Measurements from ENCODE around the gene TYMP. TPM values are rescaled to one million over a fixed set of nuclear protein-coding genes. Genes with fewer than 3 reads are reported as not detected.

Gene TYMP
- total and polyA plus RNA-seq, 10 of the 15 experiments (the other 5 are each of a cell fraction or from before 2014, with no cell fraction given), result 0.42 to 57.8 (median 24.6) TPM

DNA sequence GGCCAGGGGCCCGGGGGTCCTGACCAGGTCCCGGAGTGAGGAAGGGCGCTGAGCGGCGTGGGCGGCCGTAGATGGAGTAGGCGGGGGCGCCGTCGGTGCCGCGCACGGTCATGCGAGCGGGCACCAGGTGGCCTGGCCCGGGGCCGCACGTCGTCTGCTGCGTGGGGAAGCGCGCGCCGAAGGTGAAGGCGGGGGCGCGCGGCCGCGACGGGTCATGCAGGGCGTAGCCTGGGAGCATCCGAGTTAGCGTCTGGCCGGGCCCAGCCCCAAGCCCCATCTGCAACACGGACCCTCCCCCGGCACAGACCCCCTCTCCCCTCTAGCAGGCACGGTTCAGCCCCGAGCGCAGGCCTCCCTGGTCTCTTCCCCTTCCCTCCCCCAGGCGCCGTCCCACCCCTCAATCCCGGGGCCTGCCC lies 1.7 kb upstream of the TYMP start:
- FAIRE-seq, result no peak
- ChIA-PET RAD21 (ENCODE audit: unreplicated experiment) (interaction anchor here (0.5 to 1.8 kb wide), 3 partner anchors 11 to 89 kb away, joined by 3 to 4 read pairs (median 3); partner anchors contain the start of gene SYCE3), CTCF (no interaction called here)
- TF ChIP-seq, protein P1, sequence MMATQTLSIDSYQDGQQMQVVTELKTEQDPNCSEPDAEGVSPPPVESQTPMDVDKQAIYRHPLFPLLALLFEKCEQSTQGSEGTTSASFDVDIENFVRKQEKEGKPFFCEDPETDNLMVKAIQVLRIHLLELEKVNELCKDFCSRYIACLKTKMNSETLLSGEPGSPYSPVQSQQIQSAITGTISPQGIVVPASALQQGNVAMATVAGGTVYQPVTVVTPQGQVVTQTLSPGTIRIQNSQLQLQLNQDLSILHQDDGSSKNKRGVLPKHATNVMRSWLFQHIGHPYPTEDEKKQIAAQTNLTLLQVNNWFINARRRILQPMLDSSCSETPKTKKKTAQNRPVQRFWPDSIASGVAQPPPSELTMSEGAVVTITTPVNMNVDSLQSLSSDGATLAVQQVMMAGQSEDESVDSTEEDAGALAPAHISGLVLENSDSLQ (IDR thresholded peaks at IDR 0.05), result no peak
- TF ChIP-seq WRNIP1 (IDR thresholded peaks at IDR 0.05; ENCODE audit: borderline replicate concordance, low read depth, low read length), result no peak
- TF ChIP-seq, protein P2, sequence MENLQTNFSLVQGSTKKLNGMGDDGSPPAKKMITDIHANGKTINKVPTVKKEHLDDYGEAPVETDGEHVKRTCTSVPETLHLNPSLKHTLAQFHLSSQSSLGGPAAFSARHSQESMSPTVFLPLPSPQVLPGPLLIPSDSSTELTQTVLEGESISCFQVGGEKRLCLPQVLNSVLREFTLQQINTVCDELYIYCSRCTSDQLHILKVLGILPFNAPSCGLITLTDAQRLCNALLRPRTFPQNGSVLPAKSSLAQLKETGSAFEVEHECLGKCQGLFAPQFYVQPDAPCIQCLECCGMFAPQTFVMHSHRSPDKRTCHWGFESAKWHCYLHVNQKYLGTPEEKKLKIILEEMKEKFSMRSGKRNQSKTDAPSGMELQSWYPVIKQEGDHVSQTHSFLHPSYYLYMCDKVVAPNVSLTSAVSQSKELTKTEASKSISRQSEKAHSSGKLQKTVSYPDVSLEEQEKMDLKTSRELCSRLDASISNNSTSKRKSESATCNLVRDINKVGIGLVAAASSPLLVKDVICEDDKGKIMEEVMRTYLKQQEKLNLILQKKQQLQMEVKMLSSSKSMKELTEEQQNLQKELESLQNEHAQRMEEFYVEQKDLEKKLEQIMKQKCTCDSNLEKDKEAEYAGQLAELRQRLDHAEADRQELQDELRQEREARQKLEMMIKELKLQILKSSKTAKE (IDR thresholded peaks at IDR 0.05; ENCODE audit: low read depth, poor library complexity, severe bottlenecking), result no peak
- TF ChIP-seq TCF12 (IDR thresholded peaks at IDR 0.05; ENCODE audit: low read depth, low read length), result peak; percentile 86; the same call in 1 of the 2 replicates
- no peak for TF ChIP-seq MYC (IDR thresholded peaks at IDR 0.05; ENCODE audit: insufficient read depth, insufficient read length, insufficient replicate concordance, low read length, severe bottlenecking)
- TF ChIP-seq RFX5 (IDR thresholded peaks at IDR 0.05; ENCODE audit: low read depth, low read length), result no peak
- no peak for TF ChIP-seq STAT1 (conservative IDR thresholded peaks at IDR 0.05)
- TF ChIP-seq CBFB (IDR thresholded peaks at IDR 0.05; ENCODE audit: low read depth), result no peak
- TF ChIP-seq RUNX3 (IDR thresholded peaks at IDR 0.05; ENCODE audit: low read length), result no peak
- TF ChIP-seq RAD21 (IDR thresholded peaks at IDR 0.05; ENCODE audit: insufficient read depth, low read depth, low read length), result no peak
- 0 out of 2 replicates have a peak, but pooled peaks have one; percentile 57 for TF ChIP-seq SMARCA5 (IDR thresholded peaks at IDR 0.05)
- TF ChIP-seq SP1 (IDR thresholded peaks at IDR 0.05; ENCODE audit: low read depth, low read length), result peak; percentile 9
- TF ChIP-seq PML (IDR thresholded peaks at IDR 0.05; ENCODE audit: low read length), result no peak
- no peak for TF ChIP-seq SRF (IDR thresholded peaks at IDR 0.05; ENCODE audit: low read depth in 2 of 2, low read length in 2 of 2)
- peak; percentile 95 for TF ChIP-seq TCF3 (IDR thresholded peaks at IDR 0.05; ENCODE audit: borderline replicate concordance, insufficient read depth, low read depth, low read length)
- TF ChIP-seq ZNF24 (IDR thresholded peaks at IDR 0.05), result no peak
- no peak; the same call in 1 of the 2 replicates for TF ChIP-seq DPF2 (IDR thresholded peaks at IDR 0.05)
- TF ChIP-seq CREB1 (IDR thresholded peaks at IDR 0.05; ENCODE audit: low read depth), result no peak
- no peak for TF ChIP-seq JUND (IDR thresholded peaks at IDR 0.05; ENCODE audit: low read depth, low read length)
- TF ChIP-seq RCOR1 (conservative IDR thresholded peaks at IDR 0.05; ENCODE audit: low read depth, low read length), result no peak
- no peak for TF ChIP-seq FOS (IDR thresholded peaks at IDR 0.05; ENCODE audit: borderline replicate concordance, extremely low read depth, insufficient read length)
- 0 out of 2 replicates have a peak, but pooled peaks have one; percentile 17 for TF ChIP-seq CHD2 (IDR thresholded peaks at IDR 0.05; ENCODE audit: borderline replicate concordance, low read depth, low read length)
- TF ChIP-seq CHD4 (IDR thresholded peaks at IDR 0.05), result no peak
- TF ChIP-seq, protein P3, sequence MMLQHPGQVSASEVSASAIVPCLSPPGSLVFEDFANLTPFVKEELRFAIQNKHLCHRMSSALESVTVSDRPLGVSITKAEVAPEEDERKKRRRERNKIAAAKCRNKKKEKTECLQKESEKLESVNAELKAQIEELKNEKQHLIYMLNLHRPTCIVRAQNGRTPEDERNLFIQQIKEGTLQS (IDR thresholded peaks at IDR 0.05; ENCODE audit: borderline replicate concordance, extremely low read depth, low read depth, low read length), result no peak

More for the DNA sequence above, 1.7 kb upstream of the TYMP start:
- ATAC-seq, result peak; percentile 48
- H3K79me2 ChIP-seq (ENCODE audit: control insufficient read depth, insufficient read depth, low read length), result peaks cover 59% of the 10 kb centered on the region
- BruUV-seq (replicated peaks), result no TSS peak
- H3K4me2 ChIP-seq (ENCODE audit: control insufficient read depth, insufficient read depth), result peak overlapping the region; percentile 71
- intact Hi-C loops (cut with micrococcal nuclease; ENCODE audit: unreplicated experiment) (no loop called here), in situ Hi-C loops (cut with MboI) (loop anchor here (10.0 kb wide), 1 partner anchor 567 kb away; the partner anchor contains the start of gene PIM3)
- ChIA-PET POLR2A (interaction anchor here (1.6 to 4.2 kb wide), 4 partner anchors 10 to 226 kb away, joined by 3 to 61 read pairs (median 8); partner anchors contain the start of genes LMF2 and NCAPH2), SMC1A (ENCODE audit: uncharacterized antibody, unreplicated experiment) (interaction anchor here (0.6 to 2.4 kb wide), 3 partner anchors 10 to 29 kb away, joined by 3 to 18 read pairs (median 5); partner anchors contain the start of gene NCAPH2)
- no peak for DNase-seq (ENCODE audit: low read depth, low spot score)
- no peak overlapping the region for H2AFZ ChIP-seq (ENCODE audit: control insufficient read depth, low read depth, low read length)
- peak overlapping the region; percentile 100 for H3K27ac ChIP-seq (ENCODE audit: control insufficient read depth, insufficient read depth)
- peaks cover 44% of the 10 kb centered on the region for H3K4me1 ChIP-seq (ENCODE audit: control insufficient read depth, insufficient read depth, low read length)
- peak overlapping the region; percentile 100 for H3K9ac ChIP-seq (ENCODE audit: control insufficient read depth, insufficient read depth, low read length)
- peak overlapping the region; percentile 78 for H3K4me3 ChIP-seq
- under 1% methylated on average over 23 of the region's 44 CpGs for WGBS (ENCODE audit: insufficient coverage, insufficient replicate concordance, low lambda C conversion rate, missing lambda C conversion rate)
- H3K9me3 ChIP-seq (replicated peaks; ENCODE audit: control insufficient read depth, insufficient read depth, low read length), result no peaks in the 10 kb centered on the region
- H3K27me3 ChIP-seq (replicated peaks in 1 of 2; ENCODE audit: control insufficient read depth in 2 of 2, insufficient read depth in 2 of 2, low read length in 1 of 2), result no peaks in the 10 kb centered on the region
- H3K36me3 ChIP-seq (ENCODE audit: control insufficient read depth in 2 of 2, insufficient read depth in 2 of 2, low read length in 1 of 2), result no peaks in the 10 kb centered on the region; a peak in 3 of 4 replicates
- H4K20me1 ChIP-seq (ENCODE audit: control insufficient read depth, insufficient read depth), result no peaks in the 10 kb centered on the region
